WTC11 (cell line): Measurements from ENCODE around the gene SLC25A25. TPM values are rescaled to one million over a fixed set of nuclear protein-coding genes. Genes with fewer than 3 reads are reported as not detected.

Experiments used
- ATAC-seq: fragments of 200-7000 bp; cut with Tn5 transposase; 2 replicates; pipeline ENCODE4 v1.10.0; 2021; ENCODE audit warnings: mild to moderate bottlenecking, moderate library complexity
- CTCF ChIA-PET: fragments of 300-600 bp; sonication (Branson Sonifier 250); formaldehyde crosslinking; loops from one replicate; lab custom pipeline; 2021; ENCODE audit warnings: antibody characterized with exemption; lab: Charles Lee
- POLR2A ChIA-PET: fragments of 350-600 bp; sonication (Branson Sonifier 250); formaldehyde crosslinking; loops from one replicate; lab custom pipeline; 2021; ENCODE audit warnings: antibody characterized with exemption; lab: Charles Lee
- DNase-seq: peaks from one replicate; pipeline ENCODE4 v3.0.0; 2021; ENCODE audit warnings: low spot score
- H3K27ac Mint-ChIP-seq: 2 replicates; pipeline ENCODE4 v1.8.0; 2021; ENCODE audit warnings: mixed read lengths
- H3K27me3 Mint-ChIP-seq: 2 replicates; pipeline ENCODE4 v1.8.0; 2021; ENCODE audit warnings: low read depth, mild to moderate bottlenecking, moderate library complexity, mixed read lengths
- H3K36me3 Mint-ChIP-seq: 2 replicates; pipeline ENCODE4 v1.8.0; 2021; ENCODE audit warnings: mixed read lengths
- H3K4me1 Mint-ChIP-seq: 2 replicates; pipeline ENCODE4 v1.8.0; 2022; ENCODE audit warnings: mixed read lengths
- H3K4me3 Mint-ChIP-seq: 2 replicates; pipeline ENCODE4 v1.8.0; 2021; ENCODE audit warnings: mild to moderate bottlenecking, moderate library complexity, mixed read lengths
- H3K9me3 Mint-ChIP-seq: 2 replicates; pipeline ENCODE4 v1.8.0; 2021; ENCODE audit warnings: mixed read lengths
- ATF6 ChIP-seq: sonication (generic); formaldehyde crosslinking; IDR thresholded peaks from 2 replicates; pipeline ENCODE4 v1.8.1; 2023; ENCODE audit warnings: mild to moderate bottlenecking, missing genetic modification reagents
- CDX4 ChIP-seq: fragments of 250-450 bp; sonication (Bioruptor Pico); IDR thresholded peaks from 2 replicates; pipeline ENCODE4 v1.9.0; 2021; ENCODE audit warnings: moderate library complexity, mild to moderate bottlenecking, inconsistent platforms, borderline replicate concordance
- CREB1 ChIP-seq: sonication (generic); formaldehyde crosslinking; IDR thresholded peaks from 2 replicates; pipeline ENCODE4 v1.8.0; 2023; ENCODE audit warnings: mild to moderate bottlenecking, missing genetic modification reagents
- E2F1 ChIP-seq: sonication (generic); formaldehyde crosslinking; IDR thresholded peaks from 2 replicates; pipeline ENCODE4 v1.8.0; 2022; ENCODE audit warnings: mild to moderate bottlenecking, missing genetic modification reagents
- ELF4 ChIP-seq: sonication (generic); formaldehyde crosslinking; IDR thresholded peaks from 2 replicates; pipeline ENCODE4 v1.8.1; 2022; ENCODE audit warnings: low read depth, mild to moderate bottlenecking, moderate library complexity, missing genetic modification reagents
- FOXP1 ChIP-seq: sonication (generic); formaldehyde crosslinking; IDR thresholded peaks from 2 replicates; pipeline ENCODE4 v1.8.0; 2022; ENCODE audit warnings: missing genetic modification reagents, mild to moderate bottlenecking, moderate library complexity, borderline replicate concordance
- GRHL2 ChIP-seq: fragments of 250-450 bp; sonication (Bioruptor Pico); IDR thresholded peaks from 2 replicates; pipeline ENCODE4 v1.8.0; 2022; ENCODE audit warnings: mild to moderate bottlenecking, moderate library complexity; ENCODE audit not compliant: insufficient replicate concordance, severe bottlenecking
- JUN ChIP-seq: sonication (generic); formaldehyde crosslinking; IDR thresholded peaks from 2 replicates; pipeline ENCODE4 v1.8.0; 2023; ENCODE audit warnings: mild to moderate bottlenecking, missing genetic modification reagents
- MLX ChIP-seq: sonication (generic); formaldehyde crosslinking; IDR thresholded peaks from 2 replicates; pipeline ENCODE4 v1.8.1; 2023; ENCODE audit warnings: mild to moderate bottlenecking, missing genetic modification reagents, moderate library complexity
- NFATC4 ChIP-seq: fragments of 250-450 bp; sonication (Bioruptor Pico); IDR thresholded peaks from 2 replicates; pipeline ENCODE4 v1.9.0; 2021; ENCODE audit warnings: mild to moderate bottlenecking
- NR1H2 ChIP-seq: sonication (generic); formaldehyde crosslinking; IDR thresholded peaks from 2 replicates; pipeline ENCODE4 v1.9.0; 2021; ENCODE audit warnings: mild to moderate bottlenecking, moderate library complexity, missing genetic modification reagents
- NR3C1 ChIP-seq: sonication (generic); formaldehyde crosslinking; conservative IDR thresholded peaks from 2 replicates; pipeline ENCODE4 v1.8.1; 2023; ENCODE audit warnings: low read depth, mild to moderate bottlenecking, missing genetic modification reagents
- SMAD3 ChIP-seq: sonication (generic); formaldehyde crosslinking; IDR thresholded peaks from 2 replicates; pipeline ENCODE4 v1.8.0; 2022; ENCODE audit warnings: missing genetic modification reagents, mild to moderate bottlenecking, borderline replicate concordance
- SMAD4 ChIP-seq: sonication (generic); formaldehyde crosslinking; IDR thresholded peaks from 2 replicates; pipeline ENCODE4 v1.8.0; 2022; ENCODE audit warnings: mild to moderate bottlenecking, missing genetic modification reagents
- USF2 ChIP-seq: sonication (generic); formaldehyde crosslinking; IDR thresholded peaks from 2 replicates; pipeline ENCODE4 v1.8.1; 2023; ENCODE audit warnings: mild to moderate bottlenecking, missing genetic modification reagents, moderate library complexity
- ZBTB43 ChIP-seq: sonication (generic); formaldehyde crosslinking; IDR thresholded peaks from 2 replicates; pipeline ENCODE4 v1.8.1; 2023; ENCODE audit warnings: mild to moderate bottlenecking, missing genetic modification reagents
- ZMAT4 ChIP-seq: fragments of 250-450 bp; sonication (Bioruptor Pico); IDR thresholded peaks from 2 replicates; pipeline ENCODE4 v1.9.0; 2021; ENCODE audit warnings: mild to moderate bottlenecking
- ZNF416 ChIP-seq: fragments of 250-450 bp; sonication (Bioruptor Pico); IDR thresholded peaks from 2 replicates; pipeline ENCODE4 v1.9.0; 2021; ENCODE audit warnings: mild to moderate bottlenecking, inconsistent platforms
- ZNF423 ChIP-seq: fragments of 250-450 bp; sonication (Bioruptor Pico); IDR thresholded peaks from 2 replicates; pipeline ENCODE4 v2.1.2; 2022; ENCODE audit warnings: mild to moderate bottlenecking, moderate library complexity
- ZNF512 ChIP-seq: sonication (generic); formaldehyde crosslinking; IDR thresholded peaks from 2 replicates; pipeline ENCODE4 v1.8.1; 2022; ENCODE audit warnings: missing genetic modification reagents, borderline replicate concordance
- ZSCAN18 ChIP-seq: fragments of 250-450 bp; sonication (Bioruptor Pico); IDR thresholded peaks from 2 replicates; pipeline ENCODE4 v2.1.2; 2022; ENCODE audit warnings: mild to moderate bottlenecking, moderate library complexity
- total RNA-seq: library from RNA; stranded (reverse); gene quantifications from 3 replicates; pipeline ENCODE4 v1.2.3, GENCODE V29; 2021

Gene SLC25A25
- total RNA-seq, 1 experiment from 2014 or later, result 17.4 TPM

GRCh38 chr9:128123451-128124080 is 55.5 kb downstream of the SLC25A25 start (continued):
- TF ChIP-seq NR3C1 (CRISPR knock-in tag) (no peak), CDX4 (CRISPR knock-in tag) (no peak), MLX (no peak), NFATC4 (no peak), FOXP1 (CRISPR knock-in tag) (no peak), GRHL2 (CRISPR knock-in tag) (no peak), JUN (CRISPR knock-in tag) (no peak), ATF6 (CRISPR knock-in tag) (no peak), CREB1 (CRISPR knock-in tag) (no peak), SMAD3 (CRISPR knock-in tag) (no peak), E2F1 (CRISPR knock-in tag) (no peak), ZNF512 (CRISPR knock-in tag) (no peak)

GRCh38 chr9:128124451-128124850 is 56.4 kb downstream of the SLC25A25 start:
- no peak overlapping the region for H3K4me3 Mint-ChIP-seq
- no peak overlapping the region; the same call in 1 of the 2 replicates for H3K27ac Mint-ChIP-seq
- peaks cover 11% of the 10 kb centered on the region for H3K27me3 Mint-ChIP-seq
- peaks cover 7% of the 10 kb centered on the region for H3K9me3 Mint-ChIP-seq
- CTCF ChIA-PET, result interaction anchor here (0.6 to 3.7 kb wide), 60 partner anchors 10 to 417 kb away, joined by 3 to 44 read pairs (median 4); partner anchors contain the start of genes BBLN, CFAP157, CIZ1 and DNM1
- POLR2A ChIA-PET, result interaction anchor here (1.6 kb wide), 1 partner anchor 35 kb away, joined by 6 read pairs; the partner anchor contains the start of gene BBLN
- ATAC-seq, result no peak
- peaks cover 17% of the 10 kb centered on the region for H3K4me1 Mint-ChIP-seq
- peaks cover 22% of the 10 kb centered on the region for H3K36me3 Mint-ChIP-seq
- no peak for DNase-seq
- TF ChIP-seq ZMAT4 (CRISPR knock-in tag), result no peak
- no peak for TF ChIP-seq USF2 (CRISPR knock-in tag)
- no peak for TF ChIP-seq ZBTB43 (CRISPR knock-in tag)
- no peak for TF ChIP-seq NR1H2 (CRISPR knock-in tag)
- TF ChIP-seq ZNF416, result no peak
- no peak for TF ChIP-seq ZNF423 (CRISPR knock-in tag)
- no peak for TF ChIP-seq ZSCAN18 (CRISPR knock-in tag)
- TF ChIP-seq SMAD4 (CRISPR knock-in tag), result no peak
- TF ChIP-seq ELF4 (CRISPR knock-in tag), result no peak
